Smooth muscle cell (in vitro differentiated cells): Measurements from ENCODE around the gene NFASC. TPM values are rescaled to one million over a fixed set of nuclear protein-coding genes. Genes with fewer than 3 reads are reported as not detected.

ENCODE experiments used
- DNase-seq: peaks from one replicate; lab custom pipeline; 2025; ENCODE audit not compliant: unreplicated experiment; lab: John Stamatoyannopoulos, UW
- H2AFZ ChIP-seq: fragments of 200-600 bp; sonication (generic); 2 replicates; pipeline ENCODE4 v1.6.0; 2016; ENCODE audit warnings: antibody characterized with exemption, low read depth, mild to moderate bottlenecking
- H3F3A ChIP-seq: fragments of 200-600 bp; sonication (generic); 2 replicates; pipeline ENCODE4 v1.6.0; 2017; ENCODE audit warnings: antibody characterized with exemption, low read depth
- H3K27ac ChIP-seq: fragments of 200-600 bp; sonication (generic); 2 replicates; pipeline ENCODE4 v1.5.1; 2016; ENCODE audit warnings: low read depth, mild to moderate bottlenecking
- H3K27me3 ChIP-seq: fragments of 200-600 bp; sonication (generic); 2 replicates; pipeline ENCODE4 v1.6.1; 2016; ENCODE audit warnings: low read depth, mild to moderate bottlenecking
- H3K36me3 ChIP-seq: fragments of 200-600 bp; sonication (generic); 2 replicates; pipeline ENCODE4 v1.5.1; 2016; ENCODE audit warnings: low read depth
- H3K4me1 ChIP-seq: fragments of 200-600 bp; sonication (generic); 2 replicates; pipeline ENCODE4 v1.5.1; 2016; ENCODE audit warnings: low read depth
- H3K4me2 ChIP-seq: fragments of 200-600 bp; sonication (generic); 2 replicates; pipeline ENCODE4 v1.6.0; 2016; ENCODE audit warnings: mild to moderate bottlenecking
- H3K4me3 ChIP-seq: fragments of 200-600 bp; sonication (generic); 2 replicates; pipeline ENCODE4 v1.5.1; 2016; ENCODE audit warnings: mild to moderate bottlenecking
- H3K79me2 ChIP-seq: fragments of 200-600 bp; sonication (generic); 2 replicates; pipeline ENCODE4 v1.6.0; 2016; ENCODE audit warnings: low read depth, mild to moderate bottlenecking
- H3K9ac ChIP-seq: fragments of 200-600 bp; sonication (generic); 2 replicates; pipeline ENCODE4 v1.6.0; 2016; ENCODE audit warnings: low read depth
- H3K9me3 ChIP-seq: fragments of 200-600 bp; sonication (generic); replicated peaks from 2 replicates; pipeline ENCODE4 v1.5.1; 2016; ENCODE audit warnings: low read depth
- H4K20me1 ChIP-seq: fragments of 200-600 bp; sonication (generic); 2 replicates; pipeline ENCODE4 v1.6.0; 2016; ENCODE audit warnings: low read depth
- CTCF ChIP-seq: fragments of 200-600 bp; sonication (generic); IDR thresholded peaks from 2 replicates; pipeline ENCODE4 v1.5.1; 2017; ENCODE audit warnings: borderline replicate concordance, mild to moderate bottlenecking, antibody characterized with exemption; ENCODE audit not compliant: insufficient read depth, poor library complexity, severe bottlenecking
- WGBS: methylation state at CpG from one replicate; pipeline ENCODE4 v1.1.7; 2016; ENCODE audit warnings: low lambda C conversion rate; 5-methylcytosine and 5-hydroxymethylcytosine counted together
- polyA plus RNA-seq: library from polyadenylated mRNA; unstranded; fragments of >200 nt; fragmentation: Nextera tagmentation; extraction: Ambion mirVana; gene quantifications from 2 replicates; pipeline ENCODE4 v1.2.1, GENCODE V29; 2016
- total RNA-seq: library from RNA; depleted of rRNA; stranded (reverse); fragments of >200 nt; gene quantifications from 2 replicates; pipeline ENCODE4 v1.2.3, GENCODE V29; 2014

NFASC gene
- total and polyA plus RNA-seq, 2 experiments from 2014 or later = 0.09 to 0.63 TPM

- Histone ChIP-seq H3K79me2 (no peaks in the 10 kb centered on the region), H3K27me3 (peaks cover 92% of the 10 kb centered on the region), H3K4me1 (peaks cover 19% of the 10 kb centered on the region), H3K4me3 (no peak overlapping the region), H4K20me1 (no peaks in the 10 kb centered on the region), H3F3A (no peaks in the 10 kb centered on the region), H3K36me3 (no peaks in the 10 kb centered on the region), H2AFZ (no peak overlapping the region), H3K9me3 (no peaks in the 10 kb centered on the region), H3K4me2 (no peak overlapping the region), H3K27ac (no peak overlapping the region), H3K9ac (no peak overlapping the region)
- 64% methylated on average over 3 of the region's 4 CpGs for WGBS
- TF ChIP-seq CTCF = no peak
- no peak for DNase-seq
These were observed 173.2 kb downstream of the NFASC start for GRCh38 chr1:205043866-205044265.

GRCh38 chr1:205044741-205045140, 174.1 kb downstream of the NFASC start:
- H3K9me3 ChIP-seq = no peaks in the 10 kb centered on the region
- 73% methylated on average over 5 of the region's 5 CpGs for WGBS
- H3F3A ChIP-seq = no peaks in the 10 kb centered on the region
- no peak overlapping the region for H3K9ac ChIP-seq
- H3K4me3 ChIP-seq = no peak overlapping the region
- H2AFZ ChIP-seq = no peak overlapping the region
- H4K20me1 ChIP-seq = no peaks in the 10 kb centered on the region
- no peaks in the 10 kb centered on the region for H3K79me2 ChIP-seq
- no peak overlapping the region for H3K4me2 ChIP-seq
- no peak overlapping the region for H3K27ac ChIP-seq
- H3K36me3 ChIP-seq = no peaks in the 10 kb centered on the region
- peaks cover 19% of the 10 kb centered on the region for H3K4me1 ChIP-seq
- TF ChIP-seq CTCF = no peak
- peaks cover 83% of the 10 kb centered on the region for H3K27me3 ChIP-seq
- no peak for DNase-seq

- Histone ChIP-seq H3K27ac (no peak overlapping the region), H3K4me1 (peaks cover 19% of the 10 kb centered on the region), H2AFZ (no peak overlapping the region), H3F3A (no peaks in the 10 kb centered on the region), H3K9ac (no peak overlapping the region), H3K4me3 (no peak overlapping the region), H3K36me3 (no peaks in the 10 kb centered on the region), H3K4me2 (no peak overlapping the region), H3K79me2 (no peaks in the 10 kb centered on the region), H3K27me3 (peaks cover 79% of the 10 kb centered on the region), H4K20me1 (no peaks in the 10 kb centered on the region), H3K9me3 (no peaks in the 10 kb centered on the region)
- DNase-seq = no peak
- TF ChIP-seq CTCF = no peak
- WGBS = 67% methylated on average over 11 of the region's 11 CpGs
These were observed 174.5 kb downstream of the NFASC start for GRCh38 chr1:205045146-205045545.

- 57% methylated on average over 4 of the region's 4 CpGs for WGBS
- Histone ChIP-seq H3K36me3 (no peaks in the 10 kb centered on the region), H3K79me2 (no peaks in the 10 kb centered on the region), H3K4me1 (peaks cover 19% of the 10 kb centered on the region), H3K4me3 (no peak overlapping the region), H4K20me1 (no peaks in the 10 kb centered on the region), H3K4me2 (no peak overlapping the region), H3K27ac (no peak overlapping the region), H3K9ac (no peak overlapping the region), H3K27me3 (peaks cover 62% of the 10 kb centered on the region), H3F3A (no peaks in the 10 kb centered on the region), H3K9me3 (no peaks in the 10 kb centered on the region), H2AFZ (no peak overlapping the region)
- no peak for TF ChIP-seq CTCF
- DNase-seq = no peak
These were observed 176.2 kb downstream of the NFASC start for GRCh38 chr1:205046870-205047269.
